B cell (primary cell): ENCODE results near the gene CAPG. TPM values are rescaled to one million over a fixed set of nuclear protein-coding genes. Genes with fewer than 3 reads are reported as not detected.

ENCODE experiments used
- ATAC-seq: fragments of 200-7000 bp; cut with Tn5 transposase; one replicate; pipeline ENCODE4 v1.10.0; 2021; ENCODE audit warnings: low read depth, mild to moderate bottlenecking, moderate number of reproducible peaks, moderate library complexity
- CTCF ChIA-PET: fragments of 350-600 bp; sonication (Branson Sonifier 250); formaldehyde crosslinking; loops from one replicate; lab custom pipeline; 2021; ENCODE audit warnings: antibody characterized with exemption, inconsistent platforms; lab: Charles Lee
- POLR2A ChIA-PET: fragments of 350-600 bp; sonication (Branson Sonifier 250); formaldehyde crosslinking; loops from one replicate; lab custom pipeline; 2021; ENCODE audit warnings: antibody characterized with exemption; lab: Charles Lee
- DNase-seq: peaks from one replicate; pipeline ENCODE4 v3.0.0; 2013
- H2AFZ ChIP-seq: 2 replicates; pipeline ENCODE4 v1.6.1; 2012; ENCODE audit warnings: mild to moderate bottlenecking, low read depth, low read length; ENCODE audit not compliant: insufficient read depth, poor library complexity, severe bottlenecking
- H3K27ac ChIP-seq, 2 donors: 1 replicate in 1 of 2; 2 replicates in 1 of 2; pipeline ENCODE4 v1.5.1; 2012 to 2013; ENCODE audit warnings: low read length in 2 of 2, mild to moderate bottlenecking in 2 of 2, moderate library complexity in 1 of 2
- H3K27me3 ChIP-seq, 4 experiments: fragments of 200-600 bp in 1 of 4; sonication (generic) in 1 of 4; replicated peaks in 1 of 4; 1 replicate in 2 of 4; 2 replicates in 2 of 4; pipeline versions ENCODE4 v1.6.1 to v1.7.0; 2013 to 2016; ENCODE audit warnings: low read length in 3 of 4, mild to moderate bottlenecking in 2 of 4, mixed read lengths in 1 of 4, moderate library complexity in 1 of 4; ENCODE audit not compliant: insufficient read depth in 4 of 4, control insufficient read depth in 3 of 4; ENCODE audit errors: control extremely low read depth in 1 of 4
- H3K36me3 ChIP-seq, 2 experiments: replicated peaks in 1 of 2; 1 replicate in 1 of 2; 2 replicates in 1 of 2; pipeline versions ENCODE4 v1.6.1 to v1.7.1; 2013; ENCODE audit warnings: low read length in 1 of 2; ENCODE audit not compliant: insufficient read depth in 2 of 2, control insufficient read depth in 1 of 2; ENCODE audit errors: control extremely low read depth in 1 of 2, extremely low read depth in 1 of 2
- H3K4me1 ChIP-seq, 2 donors: fragments of 200-600 bp in 1 of 2; sonication (generic) in 1 of 2; 1 replicate in 1 of 2; 2 replicates in 1 of 2; pipeline versions ENCODE4 v1.5.1 to v1.6.1; 2013 to 2017; ENCODE audit warnings: low read length in 2 of 2; ENCODE audit not compliant: control insufficient read depth in 2 of 2, insufficient read depth in 2 of 2
- H3K4me2 ChIP-seq: replicated peaks from 2 replicates; pipeline ENCODE3; 2012; ENCODE audit warnings: mild to moderate bottlenecking, low read depth, low read length; ENCODE audit not compliant: poor library complexity, severe bottlenecking
- H3K4me3 ChIP-seq, 5 experiments: fragments of 200-600 bp in 1 of 5; sonication (generic) in 1 of 5; 1 replicate in 3 of 5; 2 replicates in 2 of 5; pipeline versions ENCODE4 v1.5.1 to v1.7.0; 2011 to 2016; ENCODE audit warnings: low read length in 4 of 5, mild to moderate bottlenecking in 4 of 5, low read depth in 2 of 5, control low read depth in 1 of 5, moderate library complexity in 1 of 5; ENCODE audit not compliant: insufficient read depth in 1 of 5; ENCODE audit errors: control extremely low read depth in 1 of 5, extremely low read depth in 1 of 5
- H3K79me2 ChIP-seq: fragments of 200-600 bp; sonication (generic); one replicate; pipeline ENCODE4 v1.6.0; 2016; ENCODE audit warnings: low read length; ENCODE audit not compliant: control insufficient read depth, insufficient read depth
- H3K9ac ChIP-seq: fragments of 200-600 bp; sonication (generic); 2 replicates; pipeline ENCODE4 v1.6.1; 2017; ENCODE audit warnings: mild to moderate bottlenecking, low read length, moderate library complexity
- H3K9me3 ChIP-seq, 3 donors: one replicate each; pipeline versions ENCODE4 v1.6.1 to v1.7.1; 2013; ENCODE audit warnings: low read length in 2 of 3; ENCODE audit not compliant: control insufficient read depth in 2 of 3, insufficient read depth in 1 of 3; ENCODE audit errors: control extremely low read depth in 1 of 3
- H4K20me1 ChIP-seq: 2 replicates; pipeline ENCODE4 v1.6.0; 2012; ENCODE audit warnings: mild to moderate bottlenecking, low read length; ENCODE audit not compliant: insufficient read depth, control insufficient read depth, poor library complexity, severe bottlenecking
- H3K27ac Mint-ChIP-seq: one replicate; pipeline ENCODE4 v1.8.0; 2021; ENCODE audit warnings: mixed read lengths
- H3K27me3 Mint-ChIP-seq: one replicate; pipeline ENCODE4 v1.8.0; 2021; ENCODE audit warnings: mixed read lengths
- H3K4me1 Mint-ChIP-seq: one replicate; pipeline ENCODE4 v1.8.0; 2021; ENCODE audit warnings: mixed read lengths
- H3K4me3 Mint-ChIP-seq: one replicate; pipeline ENCODE4 v1.8.0; 2021; ENCODE audit warnings: mixed read lengths
- H3K9me3 Mint-ChIP-seq: one replicate; pipeline ENCODE4 v1.8.0; 2022; ENCODE audit warnings: mixed read lengths; ENCODE audit not compliant: insufficient read depth
- CTCF ChIP-seq: fragments of 200-600 bp; IDR thresholded peaks from one replicate; pipeline ENCODE4 v1.8.0; 2022; ENCODE audit warnings: antibody characterized with exemption, mild to moderate bottlenecking
- EZH2 ChIP-seq: IDR thresholded peaks from 2 replicates; pipeline ENCODE4 v1.6.1; 2012; ENCODE audit warnings: borderline replicate concordance, low read depth, mild to moderate bottlenecking, moderate library complexity, low read length; ENCODE audit not compliant: insufficient read depth, poor library complexity, severe bottlenecking
- WGBS: methylation state at CpG from one replicate; pipeline ENCODE4 v1.1.5; 2013; ENCODE audit warnings: missing lambda C conversion rate; ENCODE audit not compliant: insufficient coverage; 5-methylcytosine and 5-hydroxymethylcytosine counted together
- intact Hi-C: fragments of 100-400 bp; cut with micrococcal nuclease; formaldehyde crosslinking; loops from one replicate; pipeline ENCODE4 v1.10.0; 2022
- polyA plus RNA-seq: library from polyadenylated mRNA; depleted of rRNA; stranded (reverse); fragments of >200 nt; gene quantifications from 2 replicates; pipeline ENCODE4 v1.2.3, GENCODE V29; 2012
- total RNA-seq, 2 donors: library from RNA; stranded (reverse); fragments of 120-200 nt in 1 of 2; gene quantifications; 1 replicate in 1 of 2; 2 replicates in 1 of 2; pipeline versions ENCODE4 v1.2.3 to v1.2.4, GENCODE V29; 2013 to 2022

CAPG gene
- total and polyA plus RNA-seq, 2 donors (not counting 1 experiment from before 2014, with no cell fraction given): 158 to 210 TPM

DNA sequence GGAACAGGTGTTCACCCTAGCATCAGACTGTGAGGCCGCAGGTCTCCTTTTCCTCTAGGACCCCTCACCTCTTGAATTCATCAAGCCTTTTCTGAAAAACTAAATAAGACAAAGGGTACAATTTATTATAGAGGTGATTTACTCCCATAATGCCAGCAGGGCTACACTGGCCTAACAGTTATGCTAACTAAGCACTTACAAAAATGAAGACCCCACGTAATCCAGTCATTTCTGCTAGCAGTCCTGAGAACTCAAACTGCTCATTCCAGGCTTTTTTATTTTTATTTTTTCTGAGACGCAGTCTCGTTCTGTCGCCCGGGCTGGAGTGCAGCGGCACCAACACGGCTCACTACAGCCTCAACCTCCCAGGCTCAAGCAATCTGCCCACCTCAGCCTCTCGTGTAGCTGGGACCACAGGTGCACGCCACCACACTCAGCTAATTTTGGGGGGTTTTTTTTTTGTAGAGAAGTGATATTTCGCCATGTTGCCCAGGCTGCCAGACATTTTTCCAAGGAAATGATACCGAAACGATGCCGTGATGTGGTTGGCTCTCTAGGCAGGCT lies 14.2 kb downstream of the CAPG start:
- Histone ChIP-seq H3K9me3 (no peaks in the 10 kb centered on the region), H3K9ac (no peak overlapping the region), H3K4me2 (no peak overlapping the region), H3K79me2 (no peaks in the 10 kb centered on the region), H3K4me3 (no peak overlapping the region), H4K20me1 (no peaks in the 10 kb centered on the region), H3K27ac (no peak overlapping the region), H3K36me3 (peaks cover 3 to 73% of the 10 kb centered on the region in 2 experiments), H2AFZ (no peak overlapping the region), H3K4me1 (peaks cover 24% of the 10 kb centered on the region in 2 donors), H3K27me3 (no peaks in the 10 kb centered on the region)
- peaks cover 31% of the 10 kb centered on the region for H3K4me1 Mint-ChIP-seq
- ATAC-seq (no peak), DNase-seq (no peak)
- POLR2A ChIA-PET: no interaction called here
- no peaks in the 10 kb centered on the region for H3K27me3 Mint-ChIP-seq
- peak overlapping the region; percentile 72 for H3K27ac Mint-ChIP-seq
- no peak overlapping the region for H3K4me3 Mint-ChIP-seq
- no peaks in the 10 kb centered on the region for H3K9me3 Mint-ChIP-seq
- 93% methylated on average over 5 of the region's 14 CpGs for WGBS
- CTCF ChIA-PET: interaction anchor here (1.3 kb wide), 1 partner anchor 12 kb away, joined by 3 read pairs; no protein-coding TSS in a partner anchor
- TF ChIP-seq CTCF (no peak), EZH2 (no peak)
- intact Hi-C loops: no loop called here

DNA sequence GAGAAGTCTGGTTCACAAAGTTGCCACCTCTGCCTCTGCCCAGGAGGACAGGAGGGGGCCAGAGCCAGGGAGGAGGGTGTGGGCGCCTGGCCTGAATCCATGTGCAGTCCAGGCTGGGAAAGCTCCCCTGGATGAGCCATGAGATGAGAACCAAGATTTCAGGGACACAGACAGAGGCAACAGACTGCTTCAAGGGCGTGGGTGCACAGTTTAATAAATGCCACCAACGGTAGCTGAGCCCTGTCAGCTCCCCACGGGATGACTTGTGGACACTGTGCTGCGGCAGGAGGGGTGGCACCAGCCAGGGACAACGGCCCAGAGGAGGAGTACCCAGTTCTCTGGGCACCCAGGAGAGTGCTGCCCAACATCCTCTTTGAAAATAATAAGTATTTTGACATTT lies 15.2 kb downstream of the CAPG start:
- no peak overlapping the region for H3K4me3 Mint-ChIP-seq
- Histone ChIP-seq H3K4me3 (no peak overlapping the region), H3K27me3 (no peaks in the 10 kb centered on the region), H4K20me1 (no peaks in the 10 kb centered on the region), H3K4me1 (peaks cover 25 to 26% of the 10 kb centered on the region in 2 donors), H3K4me2 (no peak overlapping the region), H3K9me3 (no peaks in the 10 kb centered on the region), H3K27ac (no peak overlapping the region), H3K79me2 (no peaks in the 10 kb centered on the region), H2AFZ (no peak overlapping the region), H3K9ac (no peak overlapping the region), H3K36me3 (peaks cover 1 to 73% of the 10 kb centered on the region in 2 experiments)
- no peaks in the 10 kb centered on the region for H3K27me3 Mint-ChIP-seq
- no peaks in the 10 kb centered on the region for H3K9me3 Mint-ChIP-seq
- ChIA-PET POLR2A (interaction anchor here (0.6 kb wide), 1 partner anchor 166 kb away, joined by 6 read pairs; the partner anchor contains the start of gene GGCX), CTCF (interaction anchor here (0.6 to 7.9 kb wide), 2 partner anchors 25 to 157 kb away, joined by 3 to 67 read pairs; partner anchors contain the start of gene SH2D6)
- ATAC-seq: no peak
- H3K4me1 Mint-ChIP-seq: peaks cover 31% of the 10 kb centered on the region
- H3K27ac Mint-ChIP-seq: no peak overlapping the region
- 91% methylated on average over 6 of the region's 6 CpGs for WGBS
- intact Hi-C loops: loop anchor here (5.0 kb wide), 2 partner anchors 68 to 207 kb away; partner anchors contain the start of genes TGOLN2 and TMEM150A
- DNase-seq: no peak
- TF ChIP-seq CTCF (no peak), EZH2 (no peak)
